GM18951 (cell line): ENCODE measurements around the gene HBM.
"Not testable (repeated sequence)": the region's sequence is repeated elsewhere in the genome, so short reads cannot be mapped to it uniquely, and the experiment has no call there.

Experiments
- POLR2A ChIP-seq: IDR thresholded peaks from 4 replicates; pipeline ENCODE4 v1.6.1; 2011; ENCODE audit warnings: mild to moderate bottlenecking; ENCODE audit not compliant: insufficient read length, insufficient read depth; ENCODE audit errors: extremely low read depth
- in situ Hi-C: fragments of 300-500 bp; cut with MboI; formaldehyde crosslinking; loops from one replicate; pipeline ENCODE4 v1.12.0; 2022; ENCODE audit warnings: low sequenced_read_pairs, mixed read lengths, inconsistent platforms; ENCODE audit not compliant: unreplicated experiment

The HBM gene

GRCh38 chr16:165539-166374 is at the start of gene HBM:
TSS of gene HBM (plus strand) at chr16:165978. CDS start at chr16:165998, 20 bp downstream.
- TF ChIP-seq POLR2A = no peak
- in situ Hi-C loops = no loop called here

GRCh38 chr16:116015-116414 is 49.8 kb upstream of the HBM start:
- no peak for TF ChIP-seq POLR2A
- in situ Hi-C loops = no loop called here

- TF ChIP-seq POLR2A = no peak
- in situ Hi-C loops = no loop called here
Measured at GRCh38 chr16:117379-118365, 48.1 kb upstream of the HBM start.

GRCh38 chr16:118857-119256 is 46.9 kb upstream of the HBM start:
- in situ Hi-C loops = no loop called here
- no peak for TF ChIP-seq POLR2A

GRCh38 chr16:119295-119694 is 46.5 kb upstream of the HBM start:
- no peak for TF ChIP-seq POLR2A
- in situ Hi-C loops = no loop called here

GRCh38 chr16:119835-120491 is 45.8 kb upstream of the HBM start:
- in situ Hi-C loops = no loop called here
- no peak for TF ChIP-seq POLR2A

- in situ Hi-C loops = no loop called here
- TF ChIP-seq POLR2A = no peak
Measured at GRCh38 chr16:120756-121155, 45.0 kb upstream of the HBM start.

GRCh38 chr16:122361-122760 is 43.4 kb upstream of the HBM start:
- no peak for TF ChIP-seq POLR2A
- in situ Hi-C loops = no loop called here

GRCh38 chr16:123558-124350 is 42.0 kb upstream of the HBM start:
- in situ Hi-C loops = not testable (repeated sequence)

- in situ Hi-C loops = no loop called here
- TF ChIP-seq POLR2A = no peak
Measured at GRCh38 chr16:125011-125410, 40.8 kb upstream of the HBM start.

- in situ Hi-C loops = no loop called here
- TF ChIP-seq POLR2A = no peak
Measured at GRCh38 chr16:129075-129474, 36.7 kb upstream of the HBM start.

GRCh38 chr16:130533-131173 is 35.1 kb upstream of the HBM start:
- in situ Hi-C loops = no loop called here
- no peak for TF ChIP-seq POLR2A

GRCh38 chr16:132120-132519 is 33.7 kb upstream of the HBM start:
- no peak for TF ChIP-seq POLR2A
- in situ Hi-C loops = no loop called here
